Body of pancreas (tissue), 4 donors: Measurements from ENCODE around the gene ACVRL1.

Experiments
- POLR2A ChIP-seq, 3 donors: fragments of 450-650 bp; IDR thresholded peaks; one replicate each; pipeline ENCODE4 v1.6.1; 2016; ENCODE audit warnings: antibody characterized with exemption in 3 of 3, mild to moderate bottlenecking in 2 of 3
- TF ChIP-seq, protein P1 (sequence below), 7 experiments: fragments of 450-650 bp in 4 of 7; fragments of 200-600 bp in 3 of 7; sonication (generic) in 3 of 7; IDR thresholded peaks; one replicate each; pipeline ENCODE4 v1.5.1; 2016 to 2019; ENCODE audit warnings: antibody characterized with exemption in 7 of 7

DNA sequence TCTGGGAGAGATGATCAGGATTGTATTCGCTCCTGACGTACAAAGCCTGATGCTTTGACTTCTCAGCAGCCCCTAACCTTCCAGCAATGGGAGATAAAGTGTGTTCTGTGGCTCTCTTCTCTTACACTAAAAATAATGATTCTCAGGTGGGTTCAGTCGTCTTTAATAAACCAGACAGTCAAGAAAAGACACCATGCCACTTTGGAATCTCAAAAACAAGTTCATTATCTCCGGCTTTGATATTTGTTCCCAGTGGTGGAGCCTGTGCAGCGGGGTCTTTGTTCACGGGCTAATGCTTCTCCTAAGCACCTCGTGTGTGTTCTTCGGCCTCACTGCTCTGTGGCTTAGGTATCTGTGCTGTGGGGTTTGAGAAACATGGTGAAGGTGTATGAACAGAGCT is 45.8 kb downstream of the ACVRL1 start:
- TF ChIP-seq, protein P1, sequence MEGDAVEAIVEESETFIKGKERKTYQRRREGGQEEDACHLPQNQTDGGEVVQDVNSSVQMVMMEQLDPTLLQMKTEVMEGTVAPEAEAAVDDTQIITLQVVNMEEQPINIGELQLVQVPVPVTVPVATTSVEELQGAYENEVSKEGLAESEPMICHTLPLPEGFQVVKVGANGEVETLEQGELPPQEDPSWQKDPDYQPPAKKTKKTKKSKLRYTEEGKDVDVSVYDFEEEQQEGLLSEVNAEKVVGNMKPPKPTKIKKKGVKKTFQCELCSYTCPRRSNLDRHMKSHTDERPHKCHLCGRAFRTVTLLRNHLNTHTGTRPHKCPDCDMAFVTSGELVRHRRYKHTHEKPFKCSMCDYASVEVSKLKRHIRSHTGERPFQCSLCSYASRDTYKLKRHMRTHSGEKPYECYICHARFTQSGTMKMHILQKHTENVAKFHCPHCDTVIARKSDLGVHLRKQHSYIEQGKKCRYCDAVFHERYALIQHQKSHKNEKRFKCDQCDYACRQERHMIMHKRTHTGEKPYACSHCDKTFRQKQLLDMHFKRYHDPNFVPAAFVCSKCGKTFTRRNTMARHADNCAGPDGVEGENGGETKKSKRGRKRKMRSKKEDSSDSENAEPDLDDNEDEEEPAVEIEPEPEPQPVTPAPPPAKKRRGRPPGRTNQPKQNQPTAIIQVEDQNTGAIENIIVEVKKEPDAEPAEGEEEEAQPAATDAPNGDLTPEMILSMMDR (IDR thresholded peaks at IDR 0.05), result no peak
- TF ChIP-seq POLR2A (IDR thresholded peaks at IDR 0.05), result no peak
